ENCODE results near the gene CATSPERD.

The CATSPERD gene, protein sequence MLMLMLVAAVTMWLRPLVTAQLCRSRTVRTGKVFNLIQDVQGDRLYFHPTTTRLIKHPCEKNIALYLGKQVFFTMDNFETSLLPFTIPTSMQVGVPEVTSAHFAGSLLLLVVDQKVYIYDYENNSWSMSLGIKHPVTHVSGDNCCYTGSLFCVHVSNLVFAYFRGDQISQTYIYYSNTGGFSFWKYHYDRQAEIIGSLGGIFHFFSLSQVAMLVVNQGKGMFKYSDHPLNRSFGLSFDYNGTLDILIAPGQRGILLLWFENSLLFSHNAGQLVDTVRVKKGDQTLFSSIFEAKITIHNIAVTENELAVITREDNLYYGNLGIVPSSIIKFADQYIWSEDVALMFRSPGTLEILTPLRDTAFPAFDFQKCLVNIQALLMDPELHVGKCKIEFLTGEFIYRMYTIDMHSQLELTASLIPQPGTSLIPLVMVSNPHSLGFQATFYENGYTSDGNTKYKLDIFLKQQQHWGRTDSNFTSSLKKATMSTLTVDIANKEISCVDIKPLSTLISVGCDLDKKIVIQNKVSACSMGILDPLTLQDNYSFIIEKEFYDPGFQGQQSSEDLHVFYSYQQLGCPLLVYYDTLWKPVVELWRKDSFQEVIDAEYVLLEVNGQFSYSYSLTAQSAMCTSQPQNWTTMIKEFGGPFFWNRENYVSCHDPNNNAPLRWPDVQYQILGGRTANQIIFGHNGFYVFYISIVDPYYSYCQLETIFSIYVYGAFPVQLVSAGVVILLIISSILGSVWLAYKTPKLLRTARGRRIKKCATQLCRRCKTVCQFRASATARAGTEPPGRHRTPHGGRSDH

GRCh38 chr19:5719961-5720790, at the start of gene CATSPERD, which contains the start of gene LONP1:
Gene CATSPERD (plus strand): TSS chr19:5720637. CDS start chr19:5720738, 101 bp downstream.
Gene LONP1 (minus strand): TSS chr19:5720146. CDS start chr19:5720132, 14 bp downstream.
- DNase-seq = peak; percentile 99

DNA sequence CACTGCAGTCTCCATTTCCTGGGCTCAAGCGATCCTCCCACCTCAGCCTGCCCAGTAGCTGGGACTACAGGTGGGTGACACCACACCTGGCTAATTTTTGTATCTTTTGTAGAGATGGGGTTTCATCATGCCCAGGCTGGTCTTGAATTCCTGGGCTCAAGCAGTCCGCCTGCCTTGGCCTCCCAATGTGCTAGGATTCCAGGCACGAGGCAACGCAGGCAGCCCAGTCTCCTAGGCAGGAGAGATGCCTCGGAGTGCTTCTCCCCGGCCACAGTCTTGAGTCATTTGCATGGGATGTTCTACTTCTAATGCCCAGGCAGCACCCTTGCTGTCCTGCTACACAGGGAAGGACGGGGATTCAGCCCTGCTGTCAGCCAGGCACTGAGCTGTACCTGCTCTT, 48.8 kb upstream of the CATSPERD start:
- no peak for DNase-seq

- no peak for DNase-seq
These were observed 47.6 kb upstream of the CATSPERD start for GRCh38 chr19:5672708-5673459.

- DNase-seq = no peak
These were observed 46.7 kb upstream of the CATSPERD start for GRCh38 chr19:5673752-5674151.

- DNase-seq = no peak
These were observed 45.7 kb upstream of the CATSPERD start for GRCh38 chr19:5674714-5675113.

GRCh38 chr19:5676105-5676771, 44.2 kb upstream of the CATSPERD start:
- DNase-seq = no peak

DNA sequence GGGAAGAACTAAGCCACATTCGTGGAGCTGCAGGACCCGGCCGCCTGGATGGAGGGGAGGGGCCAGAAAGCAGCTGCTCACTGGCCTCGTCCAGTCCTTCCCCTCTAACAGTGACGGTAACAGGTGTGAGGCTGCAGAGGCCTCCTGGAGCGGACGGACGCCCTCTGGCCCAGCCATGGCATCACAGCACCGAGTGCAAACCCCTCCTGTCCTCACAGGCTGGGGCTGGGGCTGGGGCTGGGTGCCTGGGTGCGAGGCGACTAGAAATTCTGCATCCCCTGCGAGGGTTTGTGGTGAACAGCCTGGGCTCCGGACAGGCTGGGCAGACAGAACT, 43.7 kb upstream of the CATSPERD start:
- DNase-seq = no peak

DNA sequence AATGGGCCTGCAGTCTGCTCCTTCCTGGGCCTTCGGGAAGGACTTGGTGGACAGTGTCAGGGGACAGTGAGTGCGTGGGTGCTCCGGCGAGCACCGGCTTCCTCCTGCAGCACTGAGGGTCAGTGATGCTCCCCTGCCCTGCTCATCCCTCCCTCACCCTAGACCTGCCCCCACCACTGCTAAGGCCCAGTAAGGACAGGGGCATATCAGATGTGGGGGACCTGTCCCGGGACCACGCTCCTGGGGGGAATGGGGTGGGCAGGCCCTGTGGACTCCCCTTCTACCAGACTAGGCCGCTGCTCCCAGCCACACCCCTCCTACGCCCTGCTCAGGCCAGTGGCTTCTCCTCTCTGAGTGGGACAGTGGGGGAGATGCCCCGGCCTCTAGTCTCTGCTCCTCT, 43.3 kb upstream of the CATSPERD start:
- no peak for DNase-seq

GRCh38 chr19:5677580-5677979, 42.9 kb upstream of the CATSPERD start:
- DNase-seq = no peak

DNA sequence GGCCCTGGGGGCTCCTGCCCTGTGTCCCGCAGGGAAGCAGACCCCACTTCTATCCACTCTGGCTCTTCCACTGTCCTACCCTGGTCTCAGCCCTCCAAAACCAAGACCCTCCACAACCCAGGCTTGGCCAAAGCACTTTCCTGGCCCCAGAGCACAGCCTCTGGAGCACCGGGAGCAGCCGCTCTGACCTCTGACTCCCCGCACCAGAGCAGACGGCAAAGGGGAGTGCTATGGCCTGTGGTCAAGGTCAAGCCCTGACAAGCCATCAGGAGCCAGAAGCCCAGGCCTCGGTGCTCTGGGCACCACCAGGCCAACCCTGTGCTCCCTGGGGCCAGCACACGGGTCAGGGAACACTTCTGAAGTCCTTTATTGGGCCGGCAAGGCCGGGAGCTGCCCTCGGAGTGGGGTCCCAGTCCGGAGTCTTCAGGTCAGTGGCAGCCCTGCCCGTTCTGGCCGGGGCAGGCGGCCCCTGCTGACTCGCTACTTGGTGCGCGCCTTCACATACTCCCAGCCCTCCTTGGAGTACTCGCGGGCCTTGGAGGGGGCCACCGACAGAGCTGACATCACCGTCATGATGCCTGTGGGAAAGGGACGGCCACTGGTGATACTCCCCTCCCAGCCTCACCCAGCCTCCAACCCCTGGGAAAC, 42.2 kb upstream of the CATSPERD start:
- DNase-seq = no peak

- no peak for DNase-seq
These were observed 41.0 kb upstream of the CATSPERD start for GRCh38 chr19:5679289-5680083.

GRCh38 chr19:5680084-5680436, 40.4 kb upstream of the CATSPERD start:
- DNase-seq = no peak

DNA sequence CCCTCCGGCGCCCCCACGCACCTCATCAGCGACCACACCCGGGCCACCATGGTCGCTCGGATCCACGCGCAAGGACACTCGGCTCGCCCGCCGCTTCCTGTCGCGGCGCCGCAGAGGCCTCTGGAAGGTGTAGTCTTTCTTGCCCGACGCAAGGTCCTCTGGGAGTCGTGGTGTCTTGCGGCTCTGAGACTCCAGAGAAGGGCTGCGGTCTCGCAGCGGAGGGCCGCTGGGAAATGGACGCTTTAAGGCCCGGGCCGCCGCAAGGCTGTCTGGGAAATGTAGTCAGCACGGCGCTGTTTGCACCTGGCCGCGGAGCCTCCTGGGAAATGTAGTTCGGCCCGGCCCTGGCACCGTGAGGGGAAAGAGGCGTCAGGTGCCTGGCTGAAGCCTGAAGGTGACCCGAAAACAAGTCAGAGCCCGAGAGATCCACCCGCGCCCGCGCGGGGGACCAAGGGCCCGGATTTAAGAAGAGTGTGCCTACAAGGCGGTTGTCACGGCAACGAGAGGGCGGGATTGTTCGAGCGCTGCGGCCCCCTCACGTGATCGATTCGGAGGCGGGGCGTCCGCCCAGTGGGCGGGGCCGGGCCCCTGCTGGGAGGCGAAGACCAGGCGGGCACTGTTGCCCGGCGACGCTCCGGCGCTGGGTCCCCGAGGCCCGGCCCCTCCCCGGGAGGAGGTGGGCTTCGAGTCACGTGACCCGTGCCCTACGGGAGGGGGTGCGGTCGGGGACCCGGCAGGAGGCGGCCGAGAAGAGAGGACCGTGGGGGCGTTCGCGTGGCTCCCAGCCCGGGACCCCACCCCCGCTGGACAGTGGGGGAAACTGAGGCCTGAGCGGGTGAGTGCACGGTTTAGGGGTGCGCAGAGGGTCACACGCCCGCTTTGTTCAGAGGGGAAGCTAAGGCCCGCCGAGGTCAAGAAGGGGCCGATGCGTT, 39.7 kb upstream of the CATSPERD start, which contains the start of the genes HSD11B1L and MICOS13:
Gene HSD11B1L, plus strand, starts transcription at position 591 of the 932 bp plus-strand sequence. CDS start 3,806 bp downstream, outside the sequence.
Gene MICOS13, minus strand, starts transcription at position 80 of the 932 bp plus-strand sequence. Its CDS starts 30 bp downstream, at position 50.
- peak; percentile 99 for DNase-seq

DNA sequence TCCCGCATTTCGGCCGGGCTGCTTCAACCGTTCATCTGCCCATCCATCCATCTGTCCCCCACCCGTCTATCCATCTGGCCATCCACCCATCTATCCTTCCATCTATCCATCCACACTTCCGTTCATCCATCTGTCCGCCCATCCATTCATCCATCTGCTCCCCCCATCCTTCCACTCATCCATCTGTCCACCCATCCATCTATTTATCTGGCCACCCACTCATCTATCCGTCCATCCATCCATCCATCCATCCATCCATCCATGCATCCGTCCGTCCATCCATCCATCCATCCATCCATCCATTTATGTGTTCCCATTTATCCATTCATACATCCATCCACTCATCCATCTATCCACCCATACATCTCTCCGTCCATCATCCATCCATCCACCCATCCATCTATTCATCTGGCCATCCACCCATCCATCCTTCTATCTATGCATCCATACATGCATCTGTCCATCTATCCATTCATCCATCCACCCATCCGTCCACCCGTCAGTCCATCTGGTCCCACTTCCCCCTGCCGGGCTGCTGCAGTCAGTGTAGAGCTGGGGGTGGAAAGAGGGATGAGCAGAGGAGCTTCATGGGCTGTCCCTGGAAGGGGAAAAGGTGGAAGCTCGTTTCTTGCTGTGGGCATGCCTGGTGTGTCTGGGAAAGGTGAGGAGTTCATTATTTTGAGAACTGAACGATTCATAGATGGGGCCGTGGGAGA, 38.9 kb upstream of the CATSPERD start:
- no peak for DNase-seq

- DNase-seq = no peak
These were observed 38.3 kb upstream of the CATSPERD start for GRCh38 chr19:5682107-5682482.

GRCh38 chr19:5683177-5683886, 37.1 kb upstream of the CATSPERD start:
- no peak for DNase-seq

DNA sequence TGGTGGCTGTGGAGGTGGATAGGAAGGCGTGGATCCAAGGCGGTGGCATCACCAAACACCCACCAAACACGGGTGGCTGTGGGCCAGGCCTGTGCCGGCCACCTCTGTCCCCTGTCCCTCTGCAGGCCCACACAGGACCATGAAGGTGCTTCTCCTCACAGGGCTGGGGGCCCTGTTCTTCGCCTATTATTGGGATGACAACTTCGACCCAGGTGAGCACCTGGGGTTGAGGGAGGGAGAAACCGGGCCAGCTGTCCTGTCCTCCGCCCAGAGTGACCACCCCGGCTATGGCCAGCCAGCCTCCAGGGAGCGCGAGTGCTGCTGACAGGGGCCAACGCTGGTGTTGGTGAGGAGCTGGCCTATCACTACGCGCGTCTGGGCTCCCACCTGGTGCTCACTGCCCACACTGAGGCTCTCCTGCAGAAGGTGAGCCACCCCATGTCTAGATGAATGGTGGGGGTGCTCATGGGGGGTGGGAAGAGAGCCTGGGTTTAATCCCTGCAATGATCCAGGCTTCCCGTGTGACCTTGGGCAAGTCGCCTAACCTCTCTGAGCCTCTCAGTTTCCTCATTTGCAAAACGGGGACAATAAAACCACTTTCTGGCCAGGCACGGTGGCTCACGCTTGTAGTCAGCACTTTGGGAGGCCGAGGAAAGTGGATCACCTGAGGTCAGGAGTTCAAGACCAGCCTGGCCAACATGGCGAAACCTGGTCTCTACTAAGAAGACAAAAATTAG, 35.6 kb upstream of the CATSPERD start:
- no peak for DNase-seq

Data from fibroblast of skin of right quadriceps (primary cell).